HG03521 (cell line): ENCODE results near the gene MAPKAP1.
A peak's percentile ranks its signal among the peaks of the same experiment; 100 is the strongest.

Source experiments
- ATAC-seq: cut with Tn5 transposase; IDR thresholded peaks from one replicate; pipeline ENCODE4 v1.9.1; 2021; ENCODE audit warnings: mild to moderate bottlenecking, moderate library complexity; ENCODE audit not compliant: unreplicated experiment

MAPKAP1 gene

DNA sequence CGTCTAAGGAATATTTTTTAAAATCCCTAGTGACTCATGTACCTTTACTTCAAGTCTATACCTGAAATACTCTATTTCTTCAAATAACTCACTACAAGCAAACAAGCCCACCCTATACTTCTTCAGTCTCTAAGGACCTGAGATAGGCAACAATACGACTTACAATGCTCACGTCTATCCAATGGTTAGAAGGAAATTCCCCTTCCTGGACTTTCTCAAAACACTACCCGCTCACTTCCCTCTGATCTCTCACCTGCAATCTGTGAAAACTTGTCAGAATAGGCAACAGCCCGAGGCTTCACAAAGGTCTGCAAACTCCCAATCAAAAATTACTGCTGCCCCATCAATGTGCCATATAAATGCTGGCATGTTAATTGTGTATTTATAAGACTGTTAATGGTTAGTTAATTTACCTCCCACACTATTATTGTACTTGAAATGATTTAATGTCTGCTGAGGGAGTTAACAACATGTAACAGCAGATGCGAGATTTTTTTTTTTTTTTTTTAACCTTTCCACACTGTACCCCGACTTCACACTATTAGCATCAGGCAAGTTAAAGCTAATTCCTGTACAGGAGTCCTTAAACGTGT, 27.3 kb downstream of the MAPKAP1 start:
- ATAC-seq, result no peak

DNA sequence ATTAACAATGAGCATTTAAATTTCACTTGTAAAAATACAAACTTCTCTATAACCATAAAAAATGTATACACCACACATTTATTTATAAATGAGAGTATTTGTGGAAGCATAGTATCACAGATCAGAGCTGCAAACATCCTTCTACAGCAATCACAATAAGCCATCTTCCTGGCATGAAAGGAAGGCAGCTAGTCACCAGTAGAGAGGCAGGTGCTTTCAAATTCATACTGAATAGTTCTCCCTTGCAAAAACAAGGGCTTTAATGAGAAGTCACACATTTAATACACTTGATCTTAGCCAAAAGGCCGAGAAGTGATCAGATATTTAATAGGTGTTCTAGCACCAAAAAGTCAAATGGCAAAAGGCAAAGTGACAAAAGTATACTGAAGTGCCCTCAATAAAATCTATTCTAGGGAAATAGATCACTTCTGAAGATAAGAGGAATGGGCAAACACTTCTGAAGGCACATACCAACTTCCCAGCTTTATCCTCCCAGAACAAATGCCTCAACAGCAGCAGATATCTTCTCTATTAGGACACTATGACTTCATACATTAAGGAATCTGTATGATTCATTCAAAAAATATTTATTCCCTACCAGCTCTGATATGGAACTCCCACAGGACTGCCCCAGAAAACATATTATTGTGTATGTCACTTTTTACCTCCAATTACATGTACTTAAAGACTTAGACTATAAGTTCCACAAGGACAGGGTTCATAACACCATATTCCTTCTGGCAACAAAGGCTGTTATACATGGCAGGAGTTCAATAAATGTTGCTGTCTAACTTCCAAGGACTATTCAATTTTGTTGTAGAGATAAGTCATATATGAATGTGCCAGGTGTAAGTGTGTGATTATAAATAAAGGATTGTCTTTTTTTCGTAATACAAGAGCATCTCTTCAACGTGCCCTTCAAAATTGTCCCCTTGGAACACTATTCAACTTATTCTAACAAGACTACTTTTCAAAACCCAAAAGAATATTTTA, 31.7 kb downstream of the MAPKAP1 start:
- ATAC-seq, result no peak

DNA sequence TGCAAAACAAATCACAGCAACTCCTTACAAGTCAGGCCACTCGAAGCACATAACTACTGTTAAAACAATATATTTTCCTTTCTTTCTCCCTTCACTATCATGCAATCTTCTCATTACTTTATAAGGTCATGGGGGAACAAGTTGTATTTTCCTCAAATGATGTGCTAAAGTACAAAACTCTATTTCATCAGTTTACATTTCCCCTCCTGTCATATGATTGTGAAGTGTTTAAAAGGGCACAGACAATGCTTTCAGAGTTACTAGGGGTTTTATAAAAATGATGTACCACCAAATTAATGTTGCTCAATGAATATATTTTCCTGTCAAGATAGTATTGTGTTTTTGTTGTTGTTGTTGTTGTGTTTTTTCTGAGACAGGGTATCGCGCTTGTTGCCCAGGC, 34.1 kb downstream of the MAPKAP1 start:
- no peak for ATAC-seq

DNA sequence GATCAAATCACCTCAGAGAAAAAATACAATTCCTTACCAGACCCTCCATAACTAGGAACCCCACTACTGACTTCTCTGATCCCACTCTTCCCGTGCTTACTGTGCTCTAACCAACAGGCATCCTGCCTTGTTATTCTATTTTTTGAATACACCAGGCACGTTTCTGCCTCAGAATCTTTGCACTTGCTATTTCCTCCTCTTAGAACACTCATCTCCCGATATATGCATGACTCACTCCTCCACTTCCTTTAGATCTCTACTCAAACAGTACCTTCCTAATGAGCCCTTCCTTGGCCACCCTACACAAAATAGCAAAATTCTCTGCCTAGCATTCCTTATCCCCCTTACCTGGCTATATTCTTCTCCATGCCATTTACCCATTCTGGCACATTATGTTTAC, 43.9 kb downstream of the MAPKAP1 start:
- ATAC-seq, result no peak

DNA sequence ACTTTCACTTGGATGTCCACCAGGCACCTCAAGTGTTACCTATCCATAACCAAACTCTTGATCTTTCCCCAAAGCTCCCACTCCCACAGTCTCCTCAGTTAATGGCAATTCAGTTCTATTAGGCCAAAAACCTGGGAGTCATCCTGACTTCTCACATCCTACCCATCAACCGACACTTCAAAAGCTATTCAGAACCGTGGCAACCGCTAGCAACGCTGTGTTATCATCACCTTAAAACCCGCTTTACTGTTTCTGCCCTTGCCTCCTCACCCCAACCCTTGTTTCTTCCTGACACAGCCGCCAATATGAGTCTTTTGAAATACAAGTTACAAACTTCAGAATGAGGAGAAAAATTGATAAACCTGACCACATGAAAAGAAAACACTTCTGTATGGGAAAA, 46.5 kb downstream of the MAPKAP1 start:
- no peak for ATAC-seq

DNA sequence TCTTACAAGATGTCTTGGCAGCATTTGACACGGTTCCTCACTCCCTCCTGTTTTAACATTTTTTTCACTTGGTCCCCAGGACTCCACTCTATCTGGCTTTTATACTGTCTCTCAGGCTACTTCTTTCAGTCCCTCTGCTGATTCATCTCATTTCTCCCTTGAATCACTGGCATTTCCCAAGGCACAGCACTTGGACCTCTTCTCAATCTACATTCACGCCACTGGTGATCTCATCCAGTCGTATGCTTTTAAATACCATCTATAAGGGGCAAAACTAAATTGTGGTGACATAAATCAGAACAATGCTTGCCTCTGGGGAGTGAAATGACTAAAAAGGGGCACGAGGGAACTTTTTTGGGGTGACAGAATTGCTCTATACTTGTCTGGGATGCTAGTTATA, 47.1 kb downstream of the MAPKAP1 start:
- no peak for ATAC-seq

DNA sequence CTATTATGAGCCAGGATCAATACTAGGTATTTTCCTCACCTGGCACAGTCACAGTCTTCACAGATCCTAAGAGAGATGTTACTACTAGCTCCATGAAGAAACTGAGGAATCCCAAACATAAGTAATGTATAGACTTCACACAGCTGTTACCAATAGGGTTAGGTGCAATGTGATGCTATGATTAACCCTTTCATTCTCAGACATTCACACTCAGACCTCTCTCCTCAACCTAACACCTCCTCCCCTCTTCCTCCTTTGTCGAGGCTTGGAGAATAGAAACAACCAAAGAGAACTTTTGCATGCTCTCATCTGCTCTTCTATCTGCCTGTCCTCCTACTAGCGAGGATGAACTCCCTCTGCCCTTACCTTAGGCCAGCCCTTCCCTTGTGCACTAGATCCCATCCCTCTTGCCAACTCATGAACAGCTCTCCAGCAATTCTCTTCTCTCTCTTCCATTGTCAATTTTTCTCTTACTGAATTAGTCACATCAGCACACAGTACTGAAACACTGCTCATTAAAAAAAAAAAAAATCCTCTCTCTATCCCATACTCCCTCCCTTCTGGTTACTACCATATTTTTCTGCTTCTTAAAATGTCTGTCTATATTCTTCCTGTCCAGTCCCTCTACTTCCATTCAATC, 47.7 kb downstream of the MAPKAP1 start:
- ATAC-seq, result no peak

DNA sequence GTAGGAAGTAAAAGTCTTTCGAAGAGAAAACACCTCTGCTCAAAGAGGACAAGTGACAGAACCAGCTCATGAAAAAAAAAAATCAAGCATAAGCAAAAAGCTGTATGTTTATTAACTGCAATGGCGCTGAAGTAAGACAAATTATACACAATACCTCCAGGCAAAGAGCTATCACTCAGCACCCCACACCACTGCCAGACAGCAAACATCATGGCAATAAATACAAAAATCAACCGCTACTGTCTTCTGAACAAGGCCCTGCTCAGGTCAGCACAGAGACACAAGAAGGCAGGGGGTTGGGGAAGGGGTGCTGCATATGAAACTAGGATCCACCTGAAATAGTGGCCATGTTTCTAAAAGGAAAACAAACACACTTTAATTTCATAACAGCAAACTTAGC, 50.4 kb downstream of the MAPKAP1 start:
- ATAC-seq, result no peak

DNA sequence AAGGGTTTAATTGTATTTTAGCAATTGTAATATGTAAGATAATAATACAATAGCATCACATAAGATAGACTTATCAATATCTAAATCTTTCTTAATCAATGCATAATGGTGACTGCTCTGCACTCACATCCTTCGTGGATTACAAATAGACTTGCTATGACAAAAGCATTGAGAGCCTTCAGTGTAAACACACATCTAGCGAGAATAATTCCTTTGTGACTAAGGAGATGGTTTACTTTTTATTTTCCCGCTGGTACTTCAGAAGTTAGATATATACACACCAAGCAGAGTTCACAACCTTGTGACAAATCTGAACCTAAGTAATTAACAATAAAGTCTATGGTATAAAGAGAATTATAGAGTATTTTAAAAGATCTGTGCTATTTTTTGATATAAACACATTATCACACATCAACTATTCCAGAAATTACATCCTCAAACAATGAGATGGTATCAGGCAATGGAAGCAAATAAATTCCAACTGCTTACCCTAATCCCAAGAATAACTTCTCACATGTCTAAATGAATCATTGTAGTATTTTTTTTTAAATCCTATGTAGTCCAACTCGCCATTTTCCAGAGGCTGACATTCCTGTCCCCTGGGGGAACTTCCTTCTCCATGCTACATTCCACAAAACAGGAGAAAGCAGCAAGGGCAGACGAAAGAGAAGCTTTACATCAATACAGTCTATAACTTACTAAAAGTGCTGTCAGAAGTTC, 51.2 kb downstream of the MAPKAP1 start:
- no peak for ATAC-seq

DNA sequence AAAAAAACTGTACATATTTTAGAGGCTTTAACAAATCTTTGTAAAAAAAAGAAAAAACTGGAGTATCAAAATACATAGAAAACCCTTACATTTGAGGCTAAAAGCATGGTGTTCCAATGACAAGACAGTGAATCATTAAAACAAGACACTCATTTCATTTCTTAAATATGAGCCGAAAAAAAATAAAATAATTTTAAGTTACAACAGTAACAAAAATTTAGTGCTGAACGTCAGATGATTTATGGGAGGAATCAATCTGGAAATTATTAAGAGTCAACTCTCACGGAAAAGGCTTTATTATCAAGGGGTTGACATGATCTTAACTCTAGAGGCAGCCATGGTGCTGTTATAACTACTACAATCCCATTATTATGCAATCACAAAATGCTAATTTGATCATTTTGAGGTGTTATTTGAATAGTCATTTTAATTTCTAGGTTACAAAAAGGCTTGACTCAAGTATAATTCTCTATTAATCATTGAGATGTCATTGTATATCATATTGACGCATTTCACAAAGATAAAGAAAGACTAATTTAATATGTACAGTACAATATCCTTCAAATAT, 51.9 kb downstream of the MAPKAP1 start:
- no peak for ATAC-seq

DNA sequence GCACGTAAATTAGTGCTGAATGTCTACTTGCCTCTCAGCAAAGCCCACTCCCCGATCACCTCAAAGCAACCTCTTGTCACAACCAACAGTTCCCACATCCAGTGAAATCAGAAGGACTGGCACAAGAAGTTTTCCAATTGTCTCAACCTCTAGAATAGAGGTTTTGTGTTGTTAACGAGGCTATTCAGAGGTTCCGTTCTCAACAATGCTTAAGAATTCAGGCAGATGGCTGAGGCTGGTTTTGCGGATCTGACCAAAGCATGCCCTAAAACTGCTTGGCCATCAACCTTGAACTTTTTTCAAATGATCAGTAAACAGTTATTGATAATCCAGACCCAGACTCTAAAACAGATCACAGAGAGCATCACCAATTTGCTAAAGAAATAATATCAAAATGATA, 52.9 kb downstream of the MAPKAP1 start:
- no peak for ATAC-seq

DNA sequence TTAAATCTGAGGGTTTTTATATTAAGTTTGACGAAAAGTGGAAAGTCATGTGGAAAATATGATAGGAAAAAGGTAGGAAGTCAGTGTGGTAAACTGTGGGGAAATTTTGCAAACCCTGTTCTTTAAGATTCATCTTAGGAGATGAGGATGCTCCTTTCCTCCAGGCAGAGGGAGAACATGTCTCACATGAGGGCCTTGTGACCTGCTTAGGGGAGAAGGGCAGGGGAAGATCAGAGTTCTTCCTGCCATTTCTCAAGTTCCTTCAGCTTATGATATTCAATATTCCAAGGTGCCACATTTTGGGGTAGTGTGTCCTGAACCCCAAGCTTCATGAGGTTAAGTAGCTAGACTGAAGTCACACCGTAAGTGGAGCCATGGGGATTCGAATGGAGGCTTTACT, 53.7 kb downstream of the MAPKAP1 start:
- ATAC-seq, result no peak

DNA sequence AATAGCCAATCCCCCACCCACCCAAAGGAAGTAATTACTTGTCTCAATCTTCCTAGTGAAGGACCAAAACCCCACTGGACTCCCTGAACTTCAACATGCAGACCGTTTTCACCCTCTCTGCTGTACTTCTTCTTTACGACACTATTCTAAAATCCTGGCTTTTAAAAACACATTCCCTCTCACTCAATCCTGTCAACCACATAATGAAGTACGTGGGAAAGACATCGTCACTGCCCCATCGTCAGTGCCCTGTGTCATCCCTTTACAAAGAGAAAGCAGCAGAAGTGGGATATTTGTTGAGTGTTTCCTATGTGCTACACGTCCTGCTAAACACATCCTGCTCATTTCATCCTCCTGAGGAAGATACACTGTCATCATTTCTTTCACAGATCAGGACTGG, 54.2 kb downstream of the MAPKAP1 start:
- no peak for ATAC-seq

DNA sequence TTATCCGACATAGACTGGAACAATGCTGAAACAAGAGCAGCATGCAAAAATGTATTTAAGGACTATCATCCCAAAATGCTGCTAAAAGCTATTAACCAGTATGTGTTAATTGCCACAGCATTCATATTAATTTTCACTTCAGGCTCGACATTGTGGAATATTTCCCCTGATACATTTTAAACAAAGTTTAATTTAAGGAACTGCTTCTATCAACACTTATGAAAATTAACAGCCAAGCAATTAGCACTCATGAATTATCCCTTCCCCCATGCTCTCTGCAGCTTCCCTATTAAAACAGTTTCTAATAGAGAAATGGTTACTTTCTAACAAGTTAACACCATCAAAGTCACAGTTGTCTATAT, 54.8 kb downstream of the MAPKAP1 start:
- ATAC-seq, result no peak

DNA sequence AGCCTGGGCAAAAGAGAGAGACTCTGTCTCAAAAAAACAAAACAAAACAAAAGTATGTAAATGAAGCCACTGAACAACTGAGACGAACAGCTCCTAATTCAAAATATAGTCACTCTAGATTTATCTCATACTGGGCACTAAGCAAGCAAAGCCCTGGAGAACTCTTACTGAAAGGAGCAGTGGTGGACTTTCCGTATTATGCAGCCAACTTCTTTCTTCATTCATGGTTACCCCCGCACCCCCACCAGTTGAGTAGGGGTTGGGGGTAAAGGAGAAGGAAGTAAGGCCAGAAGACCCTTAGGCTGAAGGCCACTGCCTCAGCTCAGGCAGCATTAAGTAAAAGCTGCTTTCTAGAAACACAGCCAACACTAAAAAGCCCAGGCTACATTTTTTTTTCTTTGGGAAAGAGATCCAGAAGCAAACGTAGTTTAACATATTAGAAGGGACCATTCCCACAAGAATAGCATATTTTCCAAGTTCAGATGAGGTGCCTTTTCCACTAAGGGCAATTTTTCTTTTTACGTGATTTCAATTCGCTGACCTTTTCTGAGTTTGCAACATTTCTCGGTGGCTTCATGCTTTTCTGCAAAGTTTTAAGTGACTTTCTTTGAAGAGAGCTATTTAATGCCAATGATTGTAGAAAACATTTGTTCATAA, 55.3 kb downstream of the MAPKAP1 start:
- ATAC-seq, result no peak

DNA sequence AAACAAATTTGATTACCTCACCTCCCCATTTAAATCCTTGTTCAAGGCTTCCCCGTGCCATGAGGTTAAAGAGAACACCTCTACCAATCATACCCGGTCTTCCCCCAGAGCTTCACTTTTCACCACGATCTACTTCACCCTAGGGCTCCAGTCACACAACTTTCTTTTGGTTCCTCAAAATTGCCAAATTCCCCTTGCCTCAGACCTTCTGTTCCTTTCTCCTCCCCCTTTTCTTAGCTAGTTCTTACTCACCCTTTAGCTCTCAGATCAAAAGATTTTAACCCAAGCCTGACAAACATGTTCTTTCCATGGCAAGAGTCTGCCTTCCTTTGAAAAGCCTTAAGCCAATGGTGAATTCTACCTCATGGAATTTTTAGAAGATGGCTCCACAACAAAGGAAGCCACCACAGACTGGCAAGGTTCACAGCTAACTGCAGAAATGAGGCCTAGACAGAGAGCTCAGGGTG, 56.7 kb downstream of the MAPKAP1 start:
- ATAC-seq, result peak; percentile 56

DNA sequence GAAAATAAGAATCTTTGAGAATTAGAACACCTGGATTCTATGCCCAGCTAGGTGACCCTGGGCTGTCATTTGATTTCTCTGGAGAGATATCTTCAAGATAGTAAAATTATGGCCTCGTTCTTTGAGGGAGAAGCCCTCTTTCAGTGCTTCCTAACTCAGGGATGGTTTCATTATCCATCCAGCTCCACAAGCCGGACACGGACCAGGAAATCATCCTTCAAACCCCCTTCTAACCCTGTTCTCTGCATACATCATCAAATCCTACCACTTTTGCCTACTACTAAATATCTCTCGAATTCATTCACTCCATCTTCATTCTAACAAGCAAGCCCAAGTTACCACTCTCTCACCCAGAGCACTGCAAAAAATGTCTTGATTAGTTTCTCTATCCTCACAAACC, 57.2 kb downstream of the MAPKAP1 start:
- ATAC-seq, result no peak

DNA sequence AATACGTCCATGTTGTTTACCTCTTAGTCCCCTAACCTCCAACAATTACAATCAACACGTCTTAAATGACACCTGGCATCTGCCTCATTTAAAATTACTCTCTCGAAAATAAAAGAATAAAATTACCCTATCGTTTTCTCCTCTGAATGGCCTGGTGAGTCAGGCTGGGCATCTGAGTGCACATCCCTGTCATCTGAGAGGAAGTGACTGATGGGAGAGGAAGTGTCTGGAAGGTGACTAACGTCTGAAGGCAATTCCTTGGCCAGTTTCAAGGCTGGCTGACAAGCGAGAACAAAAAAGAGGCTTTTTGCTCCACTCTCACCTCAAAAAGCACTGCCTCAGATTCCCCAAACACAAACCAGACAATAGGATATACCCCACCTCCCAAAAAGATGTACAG, 57.7 kb downstream of the MAPKAP1 start:
- no peak for ATAC-seq

DNA sequence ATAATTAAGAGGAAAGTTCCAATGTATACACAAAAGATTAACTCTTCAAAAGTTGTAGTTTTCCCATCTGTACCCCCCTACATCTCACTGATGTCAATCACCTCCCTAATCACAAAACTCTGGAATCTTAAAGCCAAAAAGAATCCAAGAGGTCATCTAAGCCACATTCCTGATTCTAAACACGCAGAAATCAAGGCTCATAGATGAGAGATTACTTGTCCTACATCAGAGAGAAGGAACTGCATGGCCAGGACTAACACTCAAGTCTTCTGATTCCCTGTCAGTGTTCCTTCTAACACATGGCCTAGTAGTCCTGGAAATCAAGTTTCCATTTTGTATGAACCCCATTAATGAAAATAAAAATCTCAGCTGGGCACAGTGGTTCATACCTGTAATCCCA, 58.7 kb downstream of the MAPKAP1 start:
- ATAC-seq, result no peak

DNA sequence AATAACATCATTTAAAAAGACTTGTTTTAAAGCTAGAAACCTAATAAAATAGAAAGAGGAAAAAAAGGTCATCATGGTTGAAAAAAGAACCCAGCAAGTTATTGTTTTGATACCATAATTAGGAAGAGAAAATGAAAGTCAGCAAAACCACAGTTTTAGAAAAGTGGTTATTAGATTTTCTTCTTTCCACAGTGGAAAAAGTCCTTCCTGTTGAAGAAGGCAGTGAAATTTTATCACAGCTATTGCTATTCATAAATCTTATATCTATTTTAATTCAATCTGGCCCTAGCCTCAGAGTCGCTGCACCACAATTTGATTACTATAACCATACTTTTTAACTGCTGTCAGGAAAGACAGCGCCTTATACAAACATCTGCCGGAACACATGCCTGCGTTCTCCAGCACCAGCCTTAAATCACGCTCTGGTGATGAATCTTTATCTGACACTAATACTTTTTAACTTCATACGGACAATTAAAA, 60.3 kb downstream of the MAPKAP1 start:
- ATAC-seq, result no peak
